ENCODE results near the gene ITPK1. TPM values are rescaled to one million over a fixed set of nuclear protein-coding genes. Genes with fewer than 3 reads are reported as not detected.

Gene ITPK1
- total RNA-seq, 4 donors from 2014 or later: 19.7 to 97.7 (median 26.5) TPM

DNA sequence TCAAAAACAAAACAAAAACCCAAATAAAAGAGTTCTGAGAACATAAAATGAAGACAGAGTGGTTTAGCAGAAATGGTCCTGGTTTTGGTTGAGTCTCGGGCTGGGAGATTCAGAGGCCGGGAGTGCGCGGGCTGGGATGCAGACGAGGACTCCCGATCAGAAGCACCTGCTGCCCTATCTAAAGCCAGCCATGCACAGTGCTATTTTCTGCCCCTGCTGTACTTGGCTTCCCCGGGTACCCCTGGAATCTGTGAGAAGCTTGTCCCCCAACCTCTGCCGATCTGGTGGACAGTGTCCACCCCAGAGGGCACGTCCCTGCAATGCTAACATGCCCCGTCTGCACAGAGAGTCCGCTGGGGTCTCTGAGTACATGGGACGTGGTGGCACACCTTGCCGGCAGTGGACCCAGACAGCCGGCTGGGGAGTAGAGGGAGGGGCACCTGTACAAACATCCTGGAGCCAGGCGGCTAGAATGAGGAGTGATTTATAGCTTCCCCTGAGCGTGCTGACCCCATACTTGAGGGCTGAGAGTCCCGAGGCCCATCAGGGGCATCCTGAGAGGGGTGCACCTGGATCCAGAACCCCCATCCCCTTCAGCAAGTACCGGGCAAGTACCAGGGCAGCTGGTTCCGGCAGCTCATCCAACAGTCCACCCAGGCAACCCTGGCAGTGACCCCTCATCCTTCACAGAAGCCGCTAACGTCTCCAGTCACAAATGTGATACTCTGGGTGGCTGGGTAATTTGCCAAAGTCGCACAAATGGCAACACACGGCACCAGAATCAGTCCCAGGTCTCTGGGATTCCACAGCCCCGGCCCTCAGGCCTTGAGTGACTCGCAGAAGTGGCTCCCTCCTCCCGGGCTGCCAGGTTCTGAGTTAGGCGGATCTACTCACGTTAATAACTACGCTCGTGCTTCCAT, 155.7 kb downstream of the ITPK1 start:
- Histone ChIP-seq H3K27me3 (no peaks in the 10 kb centered on the region), H3K4me3 (no peak overlapping the region), H3K4me1 (no peaks in the 10 kb centered on the region), H3K36me3 (no peaks in the 10 kb centered on the region), H3K9me3 (no peaks in the 10 kb centered on the region), H3K27ac (no peak overlapping the region)
- no peak for TF ChIP-seq POLR2A (IDR thresholded peaks at IDR 0.05)
- TF ChIP-seq, protein P1, sequence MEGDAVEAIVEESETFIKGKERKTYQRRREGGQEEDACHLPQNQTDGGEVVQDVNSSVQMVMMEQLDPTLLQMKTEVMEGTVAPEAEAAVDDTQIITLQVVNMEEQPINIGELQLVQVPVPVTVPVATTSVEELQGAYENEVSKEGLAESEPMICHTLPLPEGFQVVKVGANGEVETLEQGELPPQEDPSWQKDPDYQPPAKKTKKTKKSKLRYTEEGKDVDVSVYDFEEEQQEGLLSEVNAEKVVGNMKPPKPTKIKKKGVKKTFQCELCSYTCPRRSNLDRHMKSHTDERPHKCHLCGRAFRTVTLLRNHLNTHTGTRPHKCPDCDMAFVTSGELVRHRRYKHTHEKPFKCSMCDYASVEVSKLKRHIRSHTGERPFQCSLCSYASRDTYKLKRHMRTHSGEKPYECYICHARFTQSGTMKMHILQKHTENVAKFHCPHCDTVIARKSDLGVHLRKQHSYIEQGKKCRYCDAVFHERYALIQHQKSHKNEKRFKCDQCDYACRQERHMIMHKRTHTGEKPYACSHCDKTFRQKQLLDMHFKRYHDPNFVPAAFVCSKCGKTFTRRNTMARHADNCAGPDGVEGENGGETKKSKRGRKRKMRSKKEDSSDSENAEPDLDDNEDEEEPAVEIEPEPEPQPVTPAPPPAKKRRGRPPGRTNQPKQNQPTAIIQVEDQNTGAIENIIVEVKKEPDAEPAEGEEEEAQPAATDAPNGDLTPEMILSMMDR (IDR thresholded peaks at IDR 0.05): no peak
- intact Hi-C loops (cut with DNase I; ENCODE audit: low total_unique reads): loop anchor here (10.0 kb wide), 1 partner anchor 155 kb away; the partner anchor contains the start of gene ITPK1
- no peak for DNase-seq

DNA sequence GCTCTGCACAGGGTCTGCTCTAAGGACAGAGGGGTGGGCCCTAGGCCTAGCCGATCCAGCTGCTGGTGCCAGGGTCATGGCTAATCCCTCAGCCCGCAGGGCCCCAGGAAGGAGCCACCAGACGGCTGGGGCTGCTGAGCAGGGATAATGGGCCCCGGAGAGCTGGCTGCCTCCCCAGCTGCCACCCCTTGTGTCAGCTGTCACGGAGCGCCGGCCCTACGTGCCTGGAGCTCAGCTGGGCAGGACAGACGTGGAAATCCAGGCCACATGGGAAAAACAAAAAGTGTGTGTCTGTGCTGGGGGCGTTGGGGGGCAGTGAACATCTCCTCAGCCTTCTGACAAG, 156.6 kb downstream of the ITPK1 start:
- Histone ChIP-seq H3K9me3 (no peaks in the 10 kb centered on the region), H3K36me3 (no peaks in the 10 kb centered on the region), H3K27me3 (no peaks in the 10 kb centered on the region), H3K27ac (no peak overlapping the region), H3K4me3 (no peak overlapping the region), H3K4me1 (no peaks in the 10 kb centered on the region)
- intact Hi-C loops (cut with DNase I; ENCODE audit: low total_unique reads): no loop called here
- no peak for DNase-seq
- TF ChIP-seq, protein P1 (IDR thresholded peaks at IDR 0.05): no peak
- no peak for TF ChIP-seq POLR2A (IDR thresholded peaks at IDR 0.05)

GRCh38 chr14:92958373-92959188, 157.1 kb downstream of the ITPK1 start:
- H3K9me3 ChIP-seq: no peaks in the 10 kb centered on the region
- no peak for DNase-seq
- no peaks in the 10 kb centered on the region for H3K27me3 ChIP-seq
- H3K4me1 ChIP-seq: no peaks in the 10 kb centered on the region
- TF ChIP-seq, protein P1 (IDR thresholded peaks at IDR 0.05): no peak
- no peak for TF ChIP-seq POLR2A (IDR thresholded peaks at IDR 0.05)
- H3K36me3 ChIP-seq: no peaks in the 10 kb centered on the region
- no peak overlapping the region for H3K4me3 ChIP-seq
- intact Hi-C loops (cut with DNase I; ENCODE audit: low total_unique reads): no loop called here
- no peak overlapping the region for H3K27ac ChIP-seq

- intact Hi-C loops (cut with DNase I; ENCODE audit: low total_unique reads): no loop called here
- Histone ChIP-seq H3K27me3 (no peaks in the 10 kb centered on the region), H3K4me3 (no peak overlapping the region), H3K36me3 (no peaks in the 10 kb centered on the region), H3K4me1 (no peaks in the 10 kb centered on the region), H3K27ac (no peak overlapping the region), H3K9me3 (no peaks in the 10 kb centered on the region)
- DNase-seq: no peak
- no peak for TF ChIP-seq POLR2A (IDR thresholded peaks at IDR 0.05)
- TF ChIP-seq, protein P1 (IDR thresholded peaks at IDR 0.05): no peak
Observed at GRCh38 chr14:92956961-92957360, 158.8 kb downstream of the ITPK1 start.

DNA sequence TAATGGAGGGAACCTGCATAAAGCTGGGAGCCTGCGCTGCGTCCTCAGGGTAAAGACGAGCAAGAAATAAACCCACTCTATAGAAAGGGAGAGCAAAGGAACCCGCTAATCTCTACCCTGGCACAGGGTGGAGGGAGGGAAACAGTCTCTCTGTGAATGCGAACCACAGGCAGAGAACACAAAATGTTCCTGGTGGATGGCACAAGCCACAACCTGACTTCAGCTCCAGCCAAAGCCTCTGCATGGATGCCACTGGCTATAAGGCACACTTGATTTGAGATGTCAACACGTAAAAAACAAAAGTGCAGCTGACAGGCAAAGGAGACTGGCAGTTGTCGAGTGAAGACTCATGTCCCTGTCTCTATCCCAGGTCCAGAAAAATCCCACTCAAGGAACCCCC, 160.3 kb downstream of the ITPK1 start:
- intact Hi-C loops (cut with DNase I; ENCODE audit: low total_unique reads): no loop called here
- TF ChIP-seq, protein P1 (IDR thresholded peaks at IDR 0.05): no peak
- TF ChIP-seq POLR2A (IDR thresholded peaks at IDR 0.05): no peak
- Histone ChIP-seq H3K36me3 (no peaks in the 10 kb centered on the region), H3K27me3 (no peaks in the 10 kb centered on the region), H3K4me1 (no peaks in the 10 kb centered on the region), H3K27ac (no peak overlapping the region), H3K4me3 (no peak overlapping the region), H3K9me3 (no peaks in the 10 kb centered on the region)
- no peak for DNase-seq
